ENCODE results near the gene ALB. TPM values are rescaled to one million over a fixed set of nuclear protein-coding genes. Genes with fewer than 3 reads are reported as not detected.
A peak's percentile ranks its signal among the peaks of the same experiment; 100 is the strongest.

ALB gene
- total RNA-seq, 1 experiment from 2014 or later: not detected

DNA sequence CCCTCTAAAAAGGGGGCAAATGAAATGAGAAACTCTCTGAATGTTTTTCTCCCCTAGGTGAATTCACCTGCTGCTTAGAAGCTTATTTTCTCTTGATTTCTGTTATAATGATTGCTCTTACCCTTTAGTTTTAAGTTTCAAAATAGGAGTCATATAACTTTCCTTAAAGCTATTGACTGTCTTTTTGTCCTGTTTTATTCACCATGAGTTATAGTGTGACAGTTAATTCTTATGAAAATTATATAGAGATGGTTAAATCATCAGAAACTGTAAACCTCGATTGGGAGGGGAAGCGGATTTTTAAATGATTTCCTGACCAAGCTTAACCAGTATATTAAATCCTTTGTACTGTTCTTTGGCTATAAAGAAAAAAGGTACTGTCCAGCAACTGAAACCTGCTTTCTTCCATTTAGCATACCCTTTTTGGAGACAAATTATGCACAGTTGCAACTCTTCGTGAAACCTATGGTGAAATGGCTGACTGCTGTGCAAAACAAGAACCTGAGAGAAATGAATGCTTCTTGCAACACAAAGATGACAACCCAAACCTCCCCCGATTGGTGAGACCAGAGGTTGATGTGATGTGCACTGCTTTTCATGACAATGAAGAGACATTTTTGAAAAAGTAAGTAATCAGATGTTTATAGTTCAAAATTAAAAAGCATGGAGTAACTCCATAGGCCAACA is 4.2 kb downstream of the ALB start:
- DNase-seq (ENCODE audit: low read depth): no peak

DNA sequence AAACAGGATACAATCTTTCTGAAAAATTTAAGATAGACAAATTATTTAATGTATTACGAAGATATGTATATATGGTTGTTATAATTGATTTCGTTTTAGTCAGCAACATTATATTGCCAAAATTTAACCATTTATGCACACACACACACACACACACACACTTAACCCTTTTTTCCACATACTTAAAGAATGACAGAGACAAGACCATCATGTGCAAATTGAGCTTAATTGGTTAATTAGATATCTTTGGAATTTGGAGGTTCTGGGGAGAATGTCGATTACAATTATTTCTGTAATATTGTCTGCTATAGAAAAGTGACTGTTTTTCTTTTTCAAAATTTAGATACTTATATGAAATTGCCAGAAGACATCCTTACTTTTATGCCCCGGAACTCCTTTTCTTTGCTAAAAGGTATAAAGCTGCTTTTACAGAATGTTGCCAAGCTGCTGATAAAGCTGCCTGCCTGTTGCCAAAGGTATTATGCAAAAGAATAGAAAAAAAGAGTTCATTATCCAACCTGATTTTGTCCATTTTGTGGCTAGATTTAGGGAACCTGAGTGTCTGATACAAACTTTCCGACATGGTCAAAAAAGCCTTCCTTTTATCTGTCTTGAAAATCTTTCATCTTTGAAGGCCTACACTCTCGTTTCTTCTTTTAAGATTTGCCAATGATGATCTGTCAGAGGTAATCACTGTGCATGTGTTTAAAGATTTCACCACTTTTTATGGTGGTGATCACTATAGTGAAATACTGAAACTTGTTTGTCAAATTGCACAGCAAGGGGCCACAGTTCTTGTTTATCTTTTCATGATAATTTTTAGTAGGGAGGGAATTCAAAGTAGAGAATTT is 5.2 kb downstream of the ALB start:
- no peak for DNase-seq (ENCODE audit: low read depth)

DNA sequence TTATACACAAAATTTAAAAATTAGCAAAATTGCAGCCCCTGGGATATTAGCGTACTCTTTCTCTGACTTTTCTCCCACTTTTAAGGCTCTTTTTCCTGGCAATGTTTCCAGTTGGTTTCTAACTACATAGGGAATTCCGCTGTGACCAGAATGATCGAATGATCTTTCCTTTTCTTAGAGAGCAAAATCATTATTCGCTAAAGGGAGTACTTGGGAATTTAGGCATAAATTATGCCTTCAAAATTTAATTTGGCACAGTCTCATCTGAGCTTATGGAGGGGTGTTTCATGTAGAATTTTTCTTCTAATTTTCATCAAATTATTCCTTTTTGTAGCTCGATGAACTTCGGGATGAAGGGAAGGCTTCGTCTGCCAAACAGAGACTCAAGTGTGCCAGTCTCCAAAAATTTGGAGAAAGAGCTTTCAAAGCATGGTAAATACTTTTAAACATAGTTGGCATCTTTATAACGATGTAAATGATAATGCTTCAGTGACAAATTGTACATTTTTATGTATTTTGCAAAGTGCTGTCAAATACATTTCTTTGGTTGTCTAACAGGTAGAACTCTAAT is 6.0 kb downstream of the ALB start:
- DNase-seq (ENCODE audit: low read depth): no peak

DNA sequence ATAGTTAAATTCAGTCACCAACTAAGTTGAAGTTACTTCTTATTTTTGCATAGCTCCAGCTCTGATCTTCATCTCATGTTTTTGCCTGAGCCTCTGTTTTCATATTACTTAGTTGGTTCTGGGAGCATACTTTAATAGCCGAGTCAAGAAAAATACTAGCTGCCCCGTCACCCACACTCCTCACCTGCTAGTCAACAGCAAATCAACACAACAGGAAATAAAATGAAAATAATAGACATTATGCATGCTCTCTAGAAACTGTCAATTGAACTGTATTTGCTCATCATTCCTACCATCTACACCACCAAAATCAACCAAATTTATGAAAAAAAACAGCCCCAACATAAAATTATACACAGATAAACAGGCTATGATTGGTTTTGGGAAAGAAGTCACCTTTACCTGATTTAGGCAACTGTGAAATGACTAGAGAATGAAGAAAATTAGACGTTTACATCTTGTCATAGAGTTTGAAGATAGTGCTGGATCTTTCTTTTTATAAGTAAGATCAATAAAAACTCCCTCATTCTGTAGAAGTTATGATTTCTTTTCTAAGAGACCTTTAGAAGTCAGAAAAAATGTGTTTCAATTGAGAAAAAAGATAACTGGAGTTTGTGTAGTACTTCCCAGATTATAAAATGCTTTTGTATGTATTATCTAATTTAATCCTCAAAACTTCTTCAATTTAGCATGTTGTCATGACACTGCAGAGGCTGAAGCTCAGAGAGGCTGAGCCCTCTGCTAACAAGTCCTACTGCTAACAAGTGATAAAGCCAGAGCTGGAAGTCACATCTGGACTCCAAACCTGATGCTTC is 7.0 kb downstream of the ALB start:
- DNase-seq (ENCODE audit: low read depth): no peak

DNA sequence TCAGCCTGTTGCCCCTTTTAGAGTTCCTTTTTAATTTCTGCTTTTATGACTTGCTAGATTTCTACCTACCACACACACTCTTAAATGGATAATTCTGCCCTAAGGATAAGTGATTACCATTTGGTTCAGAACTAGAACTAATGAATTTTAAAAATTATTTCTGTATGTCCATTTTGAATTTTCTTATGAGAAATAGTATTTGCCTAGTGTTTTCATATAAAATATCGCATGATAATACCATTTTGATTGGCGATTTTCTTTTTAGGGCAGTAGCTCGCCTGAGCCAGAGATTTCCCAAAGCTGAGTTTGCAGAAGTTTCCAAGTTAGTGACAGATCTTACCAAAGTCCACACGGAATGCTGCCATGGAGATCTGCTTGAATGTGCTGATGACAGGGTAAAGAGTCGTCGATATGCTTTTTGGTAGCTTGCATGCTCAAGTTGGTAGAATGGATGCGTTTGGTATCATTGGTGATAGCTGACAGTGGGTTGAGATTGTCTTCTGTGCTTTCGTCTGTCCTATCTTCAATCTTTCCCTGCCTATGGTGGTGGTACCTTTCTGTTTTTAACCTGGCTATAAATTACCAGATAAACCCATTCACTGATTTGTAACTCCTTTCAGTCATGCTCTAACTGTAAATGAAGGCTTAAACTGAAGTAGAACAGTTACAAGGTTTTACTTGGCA is 7.8 kb downstream of the ALB start:
- no peak for DNase-seq (ENCODE audit: low read depth)

DNA sequence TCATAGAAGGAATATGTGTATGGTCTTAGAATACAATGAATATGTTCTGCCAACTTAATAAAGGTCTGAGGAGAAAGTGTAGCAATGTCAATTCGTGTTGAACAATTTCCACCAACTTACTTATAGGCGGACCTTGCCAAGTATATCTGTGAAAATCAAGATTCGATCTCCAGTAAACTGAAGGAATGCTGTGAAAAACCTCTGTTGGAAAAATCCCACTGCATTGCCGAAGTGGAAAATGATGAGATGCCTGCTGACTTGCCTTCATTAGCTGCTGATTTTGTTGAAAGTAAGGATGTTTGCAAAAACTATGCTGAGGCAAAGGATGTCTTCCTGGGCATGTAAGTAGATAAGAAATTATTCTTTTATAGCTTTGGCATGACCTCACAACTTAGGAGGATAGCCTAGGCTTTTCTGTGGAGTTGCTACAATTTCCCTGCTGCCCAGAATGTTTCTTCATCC is 9.2 kb downstream of the ALB start:
- no peak for DNase-seq (ENCODE audit: low read depth)

DNA sequence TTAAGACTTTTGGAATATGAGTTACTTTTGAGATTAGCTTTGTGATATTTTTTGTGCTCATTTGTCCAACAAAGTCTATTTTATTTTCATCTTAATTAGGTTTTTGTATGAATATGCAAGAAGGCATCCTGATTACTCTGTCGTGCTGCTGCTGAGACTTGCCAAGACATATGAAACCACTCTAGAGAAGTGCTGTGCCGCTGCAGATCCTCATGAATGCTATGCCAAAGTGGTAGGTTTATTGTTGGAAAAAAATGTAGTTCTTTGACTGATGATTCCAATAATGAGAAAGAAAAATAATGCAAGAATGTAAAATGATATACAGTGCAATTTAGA is 10.8 kb downstream of the ALB start:
- no peak for DNase-seq (ENCODE audit: low read depth)

DNA sequence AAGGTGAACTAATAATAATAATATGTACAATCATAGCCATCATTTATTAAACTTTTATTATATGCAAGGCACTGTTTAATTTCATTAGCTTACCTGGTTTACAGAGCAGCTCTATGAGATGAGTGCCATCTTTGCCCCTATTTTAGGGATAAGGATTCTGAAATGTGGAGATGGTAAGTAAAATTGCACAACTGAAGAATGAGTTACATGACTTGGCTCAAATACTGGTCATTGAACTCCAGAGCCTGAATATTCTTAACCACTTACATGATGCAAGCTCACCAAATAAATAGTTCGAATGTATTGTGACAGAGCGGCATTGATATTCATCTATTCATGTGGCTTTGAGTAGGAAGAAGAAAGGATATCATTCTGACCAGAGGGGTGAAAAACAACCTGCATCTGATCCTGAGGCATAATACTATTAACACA is 11.7 kb downstream of the ALB start:
- no peak for DNase-seq (ENCODE audit: low read depth)

DNA sequence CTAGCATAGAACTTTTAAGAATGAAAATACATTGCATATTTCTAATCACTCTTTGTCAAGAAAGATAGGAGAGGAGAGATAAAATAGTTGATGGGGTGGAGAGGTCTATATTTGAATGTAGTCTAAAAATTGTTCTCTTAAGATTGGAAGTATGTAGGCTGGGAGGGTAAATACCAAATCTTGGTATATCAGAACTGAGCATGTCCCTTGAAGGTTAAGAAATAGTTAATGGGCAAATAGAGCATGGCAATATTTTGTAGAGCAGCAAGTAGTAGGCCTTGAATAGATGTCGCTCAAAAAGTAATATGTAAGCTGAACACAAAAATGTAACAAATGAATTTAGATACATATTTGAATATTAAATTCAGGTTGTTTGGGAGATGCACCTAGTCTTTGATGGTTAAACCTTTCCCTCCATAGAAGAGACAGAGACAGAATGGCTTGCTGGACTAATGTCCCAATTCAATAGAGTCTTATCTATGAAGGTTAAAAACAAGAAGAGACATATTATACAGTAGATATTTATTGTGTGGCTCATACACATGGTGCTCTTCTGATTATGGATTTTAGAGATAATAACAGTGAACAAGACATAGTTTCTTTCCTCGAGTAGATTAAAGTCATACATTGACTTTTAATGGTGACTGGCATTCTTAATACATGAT is 12.5 kb downstream of the ALB start:
- no peak for DNase-seq (ENCODE audit: low read depth)

DNA sequence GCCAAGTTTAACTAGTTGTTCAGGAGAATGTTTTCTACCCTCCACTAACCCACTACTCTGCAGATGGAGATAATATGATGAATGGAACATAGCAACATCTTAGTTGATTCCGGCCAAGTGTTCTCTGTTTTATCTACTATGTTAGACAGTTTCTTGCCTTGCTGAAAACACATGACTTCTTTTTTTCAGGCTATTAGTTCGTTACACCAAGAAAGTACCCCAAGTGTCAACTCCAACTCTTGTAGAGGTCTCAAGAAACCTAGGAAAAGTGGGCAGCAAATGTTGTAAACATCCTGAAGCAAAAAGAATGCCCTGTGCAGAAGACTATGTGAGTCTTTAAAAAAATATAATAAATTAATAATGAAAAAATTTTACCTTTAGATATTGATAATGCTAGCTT is 13.3 kb downstream of the ALB start:
- no peak for DNase-seq (ENCODE audit: low read depth)

DNA sequence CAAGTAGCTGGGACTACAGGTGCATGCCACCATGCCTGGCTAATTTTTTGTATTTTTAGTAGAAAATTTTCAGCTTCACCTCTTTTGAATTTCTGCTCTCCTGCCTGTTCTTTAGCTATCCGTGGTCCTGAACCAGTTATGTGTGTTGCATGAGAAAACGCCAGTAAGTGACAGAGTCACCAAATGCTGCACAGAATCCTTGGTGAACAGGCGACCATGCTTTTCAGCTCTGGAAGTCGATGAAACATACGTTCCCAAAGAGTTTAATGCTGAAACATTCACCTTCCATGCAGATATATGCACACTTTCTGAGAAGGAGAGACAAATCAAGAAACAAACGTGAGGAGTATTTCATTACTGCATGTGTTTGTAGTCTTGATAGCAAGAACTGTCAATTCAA is 13.9 kb downstream of the ALB start:
- peak; percentile 9 for DNase-seq (ENCODE audit: low read depth)

DNA sequence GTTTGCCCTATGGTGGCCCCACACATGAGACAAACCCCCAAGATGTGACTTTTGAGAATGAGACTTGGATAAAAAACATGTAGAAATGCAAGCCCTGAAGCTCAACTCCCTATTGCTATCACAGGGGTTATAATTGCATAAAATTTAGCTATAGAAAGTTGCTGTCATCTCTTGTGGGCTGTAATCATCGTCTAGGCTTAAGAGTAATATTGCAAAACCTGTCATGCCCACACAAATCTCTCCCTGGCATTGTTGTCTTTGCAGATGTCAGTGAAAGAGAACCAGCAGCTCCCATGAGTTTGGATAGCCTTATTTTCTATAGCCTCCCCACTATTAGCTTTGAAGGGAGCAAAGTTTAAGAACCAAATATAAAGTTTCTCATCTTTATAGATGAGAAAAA is 14.6 kb downstream of the ALB start:
- no peak for DNase-seq (ENCODE audit: low read depth)

DNA sequence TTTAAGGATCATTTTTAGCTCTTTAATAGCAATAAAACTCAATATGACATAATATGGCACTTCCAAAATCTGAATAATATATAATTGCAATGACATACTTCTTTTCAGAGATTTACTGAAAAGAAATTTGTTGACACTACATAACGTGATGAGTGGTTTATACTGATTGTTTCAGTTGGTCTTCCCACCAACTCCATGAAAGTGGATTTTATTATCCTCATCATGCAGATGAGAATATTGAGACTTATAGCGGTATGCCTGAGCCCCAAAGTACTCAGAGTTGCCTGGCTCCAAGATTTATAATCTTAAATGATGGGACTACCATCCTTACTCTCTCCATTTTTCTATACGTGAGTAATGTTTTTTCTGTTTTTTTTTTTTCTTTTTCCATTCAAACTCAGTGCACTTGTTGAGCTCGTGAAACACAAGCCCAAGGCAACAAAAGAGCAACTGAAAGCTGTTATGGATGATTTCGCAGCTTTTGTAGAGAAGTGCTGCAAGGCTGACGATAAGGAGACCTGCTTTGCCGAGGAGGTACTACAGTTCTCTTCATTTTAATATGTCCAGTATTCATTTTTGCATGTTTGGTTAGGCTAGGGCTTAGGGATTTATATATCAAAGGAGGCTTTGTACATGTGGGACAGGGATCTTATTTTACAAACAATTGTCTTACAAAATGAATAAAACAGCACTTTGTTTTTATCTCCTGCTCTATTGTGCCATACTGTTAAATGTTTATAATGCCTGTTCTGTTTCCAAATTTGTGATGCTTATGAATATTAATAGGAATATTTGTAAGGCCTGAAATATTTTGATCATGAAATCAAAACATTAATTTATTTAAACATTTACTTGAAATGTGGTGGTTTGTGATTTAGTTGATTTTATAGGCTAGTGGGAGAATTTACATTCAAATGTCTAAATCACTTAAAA is 15.3 kb downstream of the ALB start:
- no peak for DNase-seq (ENCODE audit: low read depth)

DNA sequence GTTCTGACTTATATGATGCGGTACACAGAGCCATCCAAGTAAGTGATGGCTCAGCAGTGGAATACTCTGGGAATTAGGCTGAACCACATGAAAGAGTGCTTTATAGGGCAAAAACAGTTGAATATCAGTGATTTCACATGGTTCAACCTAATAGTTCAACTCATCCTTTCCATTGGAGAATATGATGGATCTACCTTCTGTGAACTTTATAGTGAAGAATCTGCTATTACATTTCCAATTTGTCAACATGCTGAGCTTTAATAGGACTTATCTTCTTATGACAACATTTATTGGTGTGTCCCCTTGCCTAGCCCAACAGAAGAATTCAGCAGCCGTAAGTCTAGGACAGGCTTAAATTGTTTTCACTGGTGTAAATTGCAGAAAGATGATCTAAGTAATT is 16.5 kb downstream of the ALB start:
- no peak for DNase-seq (ENCODE audit: low read depth)

DNA sequence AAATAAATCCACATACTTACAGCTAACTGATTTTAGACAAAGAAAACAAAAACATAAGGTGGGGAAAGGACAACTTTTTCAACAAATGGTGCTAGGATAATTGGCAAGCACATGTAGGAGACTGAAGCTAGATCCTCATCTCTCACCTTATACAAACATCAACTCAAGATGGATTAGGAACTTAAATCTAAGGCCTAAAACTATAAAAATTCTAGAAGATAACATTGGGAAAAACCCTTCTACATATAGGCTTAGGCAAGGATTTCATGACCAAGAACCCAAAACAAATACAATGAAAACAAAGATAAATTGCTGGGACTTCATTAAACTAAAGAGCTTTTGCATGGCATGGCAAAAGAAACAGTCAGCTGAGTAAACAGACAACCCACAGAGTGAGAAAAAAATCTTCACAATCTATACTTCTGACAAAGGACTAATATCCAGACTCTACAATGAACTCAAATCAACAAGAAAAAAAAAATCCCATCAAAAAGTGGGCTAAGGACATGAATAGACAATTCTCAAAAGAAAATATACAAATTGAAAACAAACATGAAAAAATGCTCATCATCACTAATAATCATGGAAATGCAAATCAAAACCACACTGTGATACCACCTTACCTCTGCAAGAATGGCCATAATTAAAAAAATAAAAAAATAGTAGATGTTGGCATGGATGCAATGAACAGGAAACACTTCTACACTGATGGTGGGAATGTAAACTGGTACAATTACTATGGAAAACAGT is 17.8 kb downstream of the ALB start:
- DNase-seq (ENCODE audit: low read depth): no peak

DNA sequence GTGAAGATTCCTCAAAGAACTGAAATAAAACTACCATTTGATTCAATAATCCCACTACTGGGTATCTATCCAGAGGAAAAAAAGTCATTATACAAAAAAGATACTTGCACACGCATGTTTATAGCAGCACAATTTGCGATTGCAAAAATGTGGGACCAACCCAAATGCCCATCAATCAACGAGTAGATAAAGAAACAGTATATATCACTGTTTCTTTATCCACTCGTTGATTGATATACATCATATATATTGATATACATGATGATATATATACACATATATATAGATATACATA is 18.3 kb downstream of the ALB start:
- DNase-seq (ENCODE audit: low read depth): no peak

DNA sequence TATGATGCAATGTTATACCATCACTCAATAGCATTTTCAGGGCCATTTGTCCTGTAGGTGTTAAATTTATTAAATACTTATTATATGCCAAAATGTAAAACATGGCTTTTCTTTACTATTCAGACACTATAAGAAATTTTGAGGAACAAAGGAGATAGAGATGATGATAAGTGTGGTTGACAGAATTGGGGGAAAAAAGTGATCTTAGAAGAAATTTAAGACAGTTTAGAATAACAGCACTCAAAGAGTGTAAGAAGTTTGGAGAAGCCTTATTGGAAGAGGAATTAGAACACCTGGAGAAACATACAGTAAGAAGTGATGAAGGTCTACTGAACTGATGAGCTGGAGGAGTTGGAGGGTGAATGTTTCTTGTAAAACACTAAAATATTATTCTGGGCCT is 19.1 kb downstream of the ALB start:
- DNase-seq (ENCODE audit: low read depth): no peak

DNA sequence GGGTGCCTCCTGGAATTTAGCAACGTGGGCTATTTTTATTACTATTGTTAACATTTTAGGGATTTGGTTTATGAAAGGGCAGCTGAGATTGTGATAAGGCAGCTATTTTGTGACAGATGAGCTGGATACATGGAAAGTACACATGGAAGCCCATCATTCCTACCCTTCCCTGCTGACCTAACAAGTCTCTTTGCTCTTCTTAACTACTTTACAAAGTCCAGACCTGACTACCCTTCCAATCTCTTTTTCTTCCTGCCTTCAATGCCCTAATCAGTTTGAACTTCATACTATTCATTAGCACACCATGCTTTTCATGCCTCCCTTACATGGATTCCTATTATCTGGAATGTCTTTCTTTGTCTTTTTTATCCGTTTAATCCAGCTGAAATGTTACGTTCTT is 22.6 kb downstream of the ALB start:
- no peak for DNase-seq (ENCODE audit: low read depth)

DNA sequence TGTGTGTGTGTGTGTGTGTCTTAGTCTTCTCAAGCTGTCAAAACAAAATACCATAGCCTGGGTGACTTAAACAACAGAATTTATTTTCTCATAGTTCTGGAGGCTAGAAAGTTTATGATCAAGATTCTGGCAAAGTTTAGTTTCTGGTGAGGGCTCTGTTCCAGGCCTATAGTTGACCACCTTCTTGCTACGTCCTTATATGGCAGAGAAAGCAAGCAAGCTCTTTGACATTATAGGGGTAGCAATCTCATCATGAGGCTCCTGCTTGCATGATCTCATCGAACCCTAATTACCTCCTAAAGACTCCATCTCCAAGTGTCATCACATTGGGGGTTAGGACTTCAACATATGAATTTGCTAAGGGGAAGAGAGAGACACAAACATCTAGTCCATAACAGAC is 25.0 kb downstream of the ALB start:
- no peak for DNase-seq (ENCODE audit: low read depth)
